Breast epithelium (tissue), 4 donors: Measurements from ENCODE around the gene AKR1C8. TPM values are rescaled to one million over a fixed set of nuclear protein-coding genes. Genes with fewer than 3 reads are reported as not detected.
"Not testable (repeated sequence)": the region's sequence is repeated elsewhere in the genome, so short reads cannot be mapped to it uniquely, and the experiment has no call there.

Experiments
- DNase-seq, 2 donors: peaks; one replicate each; pipeline ENCODE4 v3.0.0-alpha.2; 2019; ENCODE audit warnings: low spot score in 2 of 2
- H3K27ac ChIP-seq, 2 donors: fragments of 200-600 bp; sonication (generic) in 1 of 2; one replicate each; pipeline ENCODE4 v1.5.1; 2016 to 2019; ENCODE audit warnings: mild to moderate bottlenecking in 1 of 2
- H3K27me3 ChIP-seq, 2 donors: fragments of 200-600 bp; sonication (generic) in 1 of 2; one replicate each; pipeline versions ENCODE4 v1.5.1 to v1.6.0; 2017 to 2019; ENCODE audit warnings: control low read depth in 1 of 2, mild to moderate bottlenecking in 1 of 2
- H3K36me3 ChIP-seq: fragments of 200-600 bp; one replicate; pipeline ENCODE4 v1.5.1; 2019
- H3K4me1 ChIP-seq, 2 donors: fragments of 200-600 bp; sonication (generic); one replicate each; pipeline ENCODE4 v1.5.1; 2016 to 2019; ENCODE audit warnings: control low read depth in 1 of 2
- H3K4me3 ChIP-seq, 3 donors: fragments of 200-600 bp; sonication (generic); 1 replicate in 2 of 3; 2 replicates in 1 of 3; pipeline ENCODE4 v1.5.1; 2016 to 2019; ENCODE audit warnings: mild to moderate bottlenecking in 3 of 3, moderate library complexity in 2 of 3
- H3K9me3 ChIP-seq, 2 donors: fragments of 200-600 bp; sonication (generic) in 1 of 2; one replicate each; pipeline ENCODE4 v1.5.1; 2016 to 2019; ENCODE audit warnings: control low read depth in 1 of 2
- POLR2A ChIP-seq: fragments of 450-650 bp; IDR thresholded peaks from one replicate; pipeline ENCODE4 v1.6.1; 2016; ENCODE audit warnings: antibody characterized with exemption, mild to moderate bottlenecking, moderate library complexity
- POLR2AphosphoS5 ChIP-seq, 3 donors: sonication (generic); formaldehyde crosslinking; IDR thresholded peaks; one replicate each; pipeline ENCODE4 v1.6.1; 2017; ENCODE audit warnings: antibody characterized with exemption in 3 of 3
- intact Hi-C: fragments of 100-400 bp; cut with DNase I; formaldehyde crosslinking; loops from one replicate; pipeline ENCODE4 v1.15.1; 2023; ENCODE audit warnings: low total_unique reads
- total RNA-seq, 3 donors: library from RNA; depleted of rRNA; stranded (reverse); fragments of >200 nt; gene quantifications; one replicate each; pipeline ENCODE4 v1.1.0, GENCODE V29; 2016
- TF ChIP-seq, protein P1 (sequence below), 3 donors: fragments of 450-650 bp; IDR thresholded peaks; one replicate each; pipeline ENCODE4 v1.5.1; 2016 to 2017; ENCODE audit warnings: antibody characterized with exemption in 3 of 3, mild to moderate bottlenecking in 3 of 3, moderate library complexity in 3 of 3

Gene AKR1C8
- total RNA-seq, result under 1 TPM in 2 of 3 donors, not detected in 1; 0.33 to 0.73 TPM

DNA sequence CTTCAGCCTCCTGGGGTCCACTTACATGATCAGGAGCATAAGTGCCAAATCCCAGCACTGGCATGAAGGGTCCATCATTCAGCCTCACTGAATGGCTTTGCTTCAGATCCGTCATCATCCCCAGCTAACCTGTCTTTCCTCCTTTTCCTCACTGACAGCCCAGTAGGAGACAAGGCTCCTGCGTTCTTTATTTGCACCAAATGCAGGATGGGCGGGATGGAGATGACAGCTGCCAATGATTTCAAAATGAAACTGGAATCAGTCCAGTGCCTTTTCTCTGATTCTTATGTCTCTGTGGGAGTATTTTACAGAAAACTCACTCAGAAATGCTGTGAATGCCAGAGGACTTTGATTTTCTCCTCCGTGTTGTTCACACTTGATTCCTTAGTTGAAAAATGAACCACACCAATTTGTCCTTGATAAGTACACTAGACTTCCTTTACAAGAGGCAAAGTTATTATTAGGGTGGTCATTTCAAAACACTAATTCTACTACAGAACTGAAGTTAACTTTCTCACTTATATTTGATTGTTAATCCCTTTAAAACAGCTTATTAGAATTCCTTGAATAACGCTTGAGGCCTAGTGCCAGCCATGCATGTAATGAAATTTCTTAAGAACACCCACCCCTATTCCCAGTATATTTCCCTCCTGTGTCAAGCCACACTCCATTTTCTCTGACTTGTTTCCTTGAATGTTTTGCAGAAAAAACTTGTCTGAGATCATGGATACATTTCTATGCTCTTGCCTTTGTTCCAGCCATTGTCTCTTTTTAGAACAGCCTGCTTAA lies at the start of gene AKR1C8:
AKR1C8 (minus strand) TSS at position 164 of the 789 bp plus-strand sequence; CDS start at position 118, 46 bp downstream.
- TF ChIP-seq POLR2A (no peak), POLR2AphosphoS5 (IDR thresholded peaks at IDR 0.05) (no peak)
- TF ChIP-seq, protein P1, sequence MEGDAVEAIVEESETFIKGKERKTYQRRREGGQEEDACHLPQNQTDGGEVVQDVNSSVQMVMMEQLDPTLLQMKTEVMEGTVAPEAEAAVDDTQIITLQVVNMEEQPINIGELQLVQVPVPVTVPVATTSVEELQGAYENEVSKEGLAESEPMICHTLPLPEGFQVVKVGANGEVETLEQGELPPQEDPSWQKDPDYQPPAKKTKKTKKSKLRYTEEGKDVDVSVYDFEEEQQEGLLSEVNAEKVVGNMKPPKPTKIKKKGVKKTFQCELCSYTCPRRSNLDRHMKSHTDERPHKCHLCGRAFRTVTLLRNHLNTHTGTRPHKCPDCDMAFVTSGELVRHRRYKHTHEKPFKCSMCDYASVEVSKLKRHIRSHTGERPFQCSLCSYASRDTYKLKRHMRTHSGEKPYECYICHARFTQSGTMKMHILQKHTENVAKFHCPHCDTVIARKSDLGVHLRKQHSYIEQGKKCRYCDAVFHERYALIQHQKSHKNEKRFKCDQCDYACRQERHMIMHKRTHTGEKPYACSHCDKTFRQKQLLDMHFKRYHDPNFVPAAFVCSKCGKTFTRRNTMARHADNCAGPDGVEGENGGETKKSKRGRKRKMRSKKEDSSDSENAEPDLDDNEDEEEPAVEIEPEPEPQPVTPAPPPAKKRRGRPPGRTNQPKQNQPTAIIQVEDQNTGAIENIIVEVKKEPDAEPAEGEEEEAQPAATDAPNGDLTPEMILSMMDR (IDR thresholded peaks at IDR 0.05), result no peak
- Histone ChIP-seq H3K36me3 (no peaks in the 10 kb centered on the region), H3K27ac (no peak within 1 kb of the TSS), H3K27me3 (no peaks in the 10 kb centered on the region), H3K4me1 (no peaks in the 10 kb centered on the region), H3K9me3 (peaks cover 0 to under 1% of the 10 kb centered on the region in 2 donors), H3K4me3 (no peak within 1 kb of the TSS)
- DNase-seq, result no peak
- intact Hi-C loops, result loop anchor here (10.0 kb wide), 1 partner anchor 790 kb away; no protein-coding TSS in a partner anchor

DNA sequence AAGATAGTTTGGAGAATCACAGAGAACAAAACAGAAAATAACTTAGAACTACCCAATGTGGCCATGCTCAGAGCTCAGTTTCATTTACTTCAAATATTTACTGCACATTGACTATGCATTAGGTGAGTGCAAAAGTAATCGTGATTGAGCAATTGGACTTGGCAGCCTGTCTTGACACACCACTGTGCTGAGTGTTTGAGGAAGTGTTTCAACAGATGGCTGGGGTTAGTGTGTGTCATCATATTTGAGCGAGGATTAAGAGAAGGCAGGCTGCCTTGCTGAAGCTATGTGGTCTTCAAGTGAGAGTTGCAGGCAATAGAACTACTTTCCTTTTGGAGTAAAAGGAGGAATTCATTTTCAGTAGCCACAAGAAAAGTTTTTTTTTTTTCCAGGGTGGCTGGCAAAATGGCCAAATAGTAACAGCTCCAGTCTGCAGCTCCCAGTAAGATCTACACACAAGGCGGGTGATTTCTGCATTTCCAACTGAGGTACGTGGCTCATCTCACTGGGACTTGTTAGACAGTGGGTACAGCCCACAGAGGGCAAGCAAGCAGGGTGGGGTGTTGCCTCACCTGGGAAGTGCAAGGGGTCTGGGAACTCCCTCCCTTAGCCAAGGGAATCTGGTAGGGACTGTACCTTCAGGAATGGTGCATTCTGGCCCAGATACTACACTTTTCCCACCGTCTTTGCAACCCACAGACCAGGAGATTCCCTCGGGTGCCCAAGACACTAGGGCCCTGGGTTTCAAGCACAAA lies 49.3 kb upstream of the AKR1C8 start:
- no peaks in the 10 kb centered on the region for H3K36me3 ChIP-seq
- H3K4me3 ChIP-seq, result no peak overlapping the region
- intact Hi-C loops, result no loop called here
- H3K27ac ChIP-seq, result no peak overlapping the region
- no peak for DNase-seq
- TF ChIP-seq, protein P1 (IDR thresholded peaks at IDR 0.05), result no peak
- TF ChIP-seq POLR2AphosphoS5 (IDR thresholded peaks at IDR 0.05), result no peak
- no peak for TF ChIP-seq POLR2A
- no peaks in the 10 kb centered on the region for H3K4me1 ChIP-seq
- no peaks in the 10 kb centered on the region for H3K9me3 ChIP-seq
- H3K27me3 ChIP-seq, result no peaks in the 10 kb centered on the region

DNA sequence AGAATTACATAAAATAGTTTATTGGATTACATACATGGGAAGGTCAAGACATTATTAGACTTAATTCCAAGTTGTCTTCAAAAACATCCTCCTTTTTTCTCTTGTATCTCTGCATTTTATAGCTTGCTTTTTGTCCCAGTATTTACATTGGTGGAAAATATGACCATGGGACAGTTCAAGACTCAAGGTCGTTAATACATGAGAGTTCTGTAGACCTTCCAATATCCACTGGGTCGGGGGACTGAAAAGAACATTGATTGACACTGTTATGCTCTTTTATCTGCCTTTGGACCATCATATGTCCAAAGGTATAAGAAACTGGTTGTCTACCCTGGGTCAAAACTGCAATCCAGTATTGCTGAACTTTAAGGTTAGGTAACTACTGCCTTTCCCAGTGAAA lies 48.4 kb upstream of the AKR1C8 start:
- no peaks in the 10 kb centered on the region for H3K9me3 ChIP-seq
- no peaks in the 10 kb centered on the region for H3K36me3 ChIP-seq
- H3K4me1 ChIP-seq, result no peaks in the 10 kb centered on the region
- intact Hi-C loops, result no loop called here
- no peak overlapping the region for H3K27ac ChIP-seq
- no peaks in the 10 kb centered on the region for H3K27me3 ChIP-seq
- TF ChIP-seq POLR2AphosphoS5 (IDR thresholded peaks at IDR 0.05) (no peak), POLR2A (no peak)
- TF ChIP-seq, protein P1 (IDR thresholded peaks at IDR 0.05), result no peak
- DNase-seq, result no peak
- H3K4me3 ChIP-seq, result no peak overlapping the region

DNA sequence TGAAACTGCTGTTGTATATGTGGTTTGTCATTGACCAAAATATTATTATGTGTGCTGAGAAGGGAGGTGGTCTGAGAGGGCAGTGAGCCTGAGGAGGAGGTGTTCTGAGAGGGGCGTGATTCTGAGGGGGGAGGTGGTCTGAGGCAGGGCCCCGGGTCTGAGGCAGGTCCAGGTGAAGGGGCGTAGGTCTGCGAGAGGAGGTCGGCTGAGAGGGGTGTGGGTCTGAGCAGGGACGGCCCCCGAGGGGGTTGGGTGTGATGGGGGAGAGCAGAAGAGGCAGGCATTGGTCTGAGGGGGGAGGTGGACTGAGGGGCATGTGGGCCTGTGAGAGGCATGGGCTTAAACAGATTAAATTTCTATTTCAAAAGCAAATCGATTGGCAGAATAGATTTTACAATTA lies 44.1 kb upstream of the AKR1C8 start:
- intact Hi-C loops, result no loop called here
- no peak for TF ChIP-seq POLR2AphosphoS5 (IDR thresholded peaks at IDR 0.05)
- TF ChIP-seq, protein P1 (IDR thresholded peaks at IDR 0.05), result no peak
- TF ChIP-seq POLR2A, result no peak
- no peak for DNase-seq

DNA sequence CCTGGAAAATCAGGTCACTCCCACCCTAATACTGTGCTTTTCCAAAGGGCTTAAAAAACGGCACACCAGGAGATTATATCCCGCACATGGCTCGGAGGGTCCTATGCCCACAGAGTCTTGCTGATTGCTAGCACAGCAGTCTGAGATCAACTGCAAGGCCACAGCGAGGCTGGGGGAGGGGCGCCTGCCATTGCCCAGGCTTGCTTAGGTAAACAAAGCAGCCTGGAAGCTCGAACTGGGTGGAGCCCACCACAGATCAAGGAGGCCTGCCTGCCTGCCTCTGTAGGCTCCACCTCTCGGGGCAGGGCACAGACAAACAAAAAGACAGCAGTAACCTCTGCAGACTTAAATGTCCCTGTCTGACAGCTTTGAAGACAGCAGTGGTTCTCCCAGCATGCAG lies 38.0 kb upstream of the AKR1C8 start:
- H3K27ac ChIP-seq, H3K4me3 ChIP-seq, H3K36me3 ChIP-seq, H3K4me1 ChIP-seq, DNase-seq, intact Hi-C loops, H3K9me3 ChIP-seq, H3K27me3 ChIP-seq: not testable (repeated sequence)

More for the DNA sequence above, 44.1 kb upstream of the AKR1C8 start:
- Histone ChIP-seq H3K36me3 (no peaks in the 10 kb centered on the region), H3K27ac (no peak overlapping the region), H3K4me3 (no peak overlapping the region), H3K27me3 (no peaks in the 10 kb centered on the region), H3K9me3 (no peaks in the 10 kb centered on the region), H3K4me1 (no peaks in the 10 kb centered on the region)
